K562 (cell line): ENCODE measurements around the gene ELOVL2. TPM values are rescaled to one million over a fixed set of nuclear protein-coding genes. Genes with fewer than 3 reads are reported as not detected.

ENCODE experiments used
- ATAC-seq: fragments of 200-7000 bp; cut with Tn5 transposase; 3 replicates; pipeline ENCODE4 v1.9.1; 2020; ENCODE audit warnings: moderate library complexity
- BruUV-seq: library from RNA; stranded (reverse); fragments of 400-500 nt; replicated peaks from 2 replicates; lab custom pipeline; 2021; lab: Mats Ljungman, UMichigan
- CTCF ChIA-PET: fragments of 300-600 bp; formaldehyde crosslinking; extraction: SDS; loops from one replicate; lab custom pipeline; 2021; ENCODE audit warnings: low intra/inter-chr PET ratio; lab: Yijun Ruan, JAX
- POLR2A ChIA-PET: fragments of 300-600, 350-650 bp; sonication (Branson Sonifier 250); formaldehyde crosslinking; extraction: SDS; loops from one replicate; lab custom pipeline; 2021; ENCODE audit warnings: antibody characterized with exemption, inconsistent platforms; lab: Yijun Ruan, JAX
- DNase-seq, 4 experiments: peaks; one replicate each; pipeline versions ENCODE4 v3.0.0 to v3.0.0-alpha.2; 2011 to 2018; ENCODE audit warnings: low spot score in 3 of 4, mixed read lengths in 3 of 4; ENCODE audit errors: extremely low read depth in 1 of 4
- FAIRE-seq: peaks from 2 replicates; lab custom pipeline; 2011; peaks lifted over from hg19 to GRCh38; lab: Jason Lieb, UNC
- H2AFZ ChIP-seq: 2 replicates; pipeline ENCODE4 v1.6.0; 2011; ENCODE audit warnings: low read depth, low read length, control low read depth, inconsistent platforms
- H3K27ac ChIP-seq: fragments of 200-600 bp; 3 replicates; pipeline ENCODE4 v1.8.0; 2011; ENCODE audit warnings: low read depth, mild to moderate bottlenecking, control low read depth, inconsistent platforms, low read length, moderate library complexity, mixed read lengths; ENCODE audit errors: extremely low read depth
- H3K27me3 ChIP-seq, 2 experiments: fragments of 300-600 bp in 1 of 2; 2 replicates in 1 of 2; 3 replicates in 1 of 2; pipeline versions ENCODE4 v1.6.0 to v1.8.0; 2011; ENCODE audit warnings: inconsistent platforms in 2 of 2, low read length in 2 of 2, mild to moderate bottlenecking in 1 of 2, mixed read lengths in 1 of 2, moderate library complexity in 1 of 2; ENCODE audit not compliant: control insufficient read depth in 2 of 2, insufficient read depth in 2 of 2
- H3K36me3 ChIP-seq: fragments of 300-600 bp; 3 replicates; pipeline ENCODE4 v1.8.0; 2011; ENCODE audit warnings: mild to moderate bottlenecking, low read length, inconsistent platforms; ENCODE audit not compliant: control insufficient read depth, insufficient read depth
- H3K4me1 ChIP-seq, 2 experiments: fragments of 200-600 bp in 1 of 2; replicated peaks in 1 of 2; 2 replicates in 1 of 2; 3 replicates in 1 of 2; pipeline versions ENCODE4 v1.5.1 to v1.8.0; 2011; ENCODE audit warnings: inconsistent platforms in 2 of 2, low read length in 2 of 2, mild to moderate bottlenecking in 1 of 2, mixed read lengths in 1 of 2, moderate library complexity in 1 of 2; ENCODE audit not compliant: control insufficient read depth in 2 of 2, insufficient read depth in 2 of 2
- H3K4me2 ChIP-seq: 2 replicates; pipeline ENCODE4 v1.6.1; 2011; ENCODE audit warnings: low read length, control low read depth, inconsistent platforms, mixed read lengths; ENCODE audit not compliant: insufficient read depth
- H3K4me3 ChIP-seq: fragments of 200-600 bp; sonication (generic), shearing (Covaris generic); 2 replicates; pipeline ENCODE4 v1.5.1; 2016; ENCODE audit warnings: control low read depth, inconsistent platforms
- H3K79me2 ChIP-seq: fragments of 200-600 bp; 3 replicates; pipeline ENCODE4 v1.8.0; 2011; ENCODE audit warnings: low read length, inconsistent platforms; ENCODE audit not compliant: control insufficient read depth, insufficient read depth
- H3K9ac ChIP-seq, 2 experiments: 2 replicates each; pipeline versions ENCODE4 v1.6.0 to v1.6.1; 2011; ENCODE audit warnings: low read depth in 2 of 2, low read length in 2 of 2, control low read depth in 1 of 2, inconsistent platforms in 1 of 2, mild to moderate bottlenecking in 1 of 2, mixed read lengths in 1 of 2; ENCODE audit not compliant: insufficient read depth in 1 of 2
- H3K9me1 ChIP-seq: one replicate; pipeline ENCODE4 v1.6.0; 2011; ENCODE audit warnings: inconsistent platforms, mild to moderate bottlenecking, low read length, moderate library complexity; ENCODE audit not compliant: control insufficient read depth, insufficient read depth
- H3K9me3 ChIP-seq: replicated peaks from 2 replicates; pipeline ENCODE4 v1.5.1; 2011; ENCODE audit warnings: low read depth, low read length, inconsistent platforms; ENCODE audit not compliant: control insufficient read depth, insufficient read depth
- H4K20me1 ChIP-seq: replicated peaks from 2 replicates; pipeline ENCODE4 v1.6.1; 2011; ENCODE audit warnings: low read length, inconsistent platforms, mixed read lengths; ENCODE audit not compliant: control insufficient read depth, insufficient read depth
- CBX3 ChIP-seq, 2 experiments: IDR thresholded peaks; 1 replicate in 1 of 2; 2 replicates in 1 of 2; pipeline ENCODE4 v1.6.1; 2012; ENCODE audit warnings: inconsistent platforms in 2 of 2, low read length in 2 of 2, borderline replicate concordance in 1 of 2, control low read depth in 1 of 2
- ILK ChIP-seq: fragments of 450-650 bp; IDR thresholded peaks from 2 replicates; pipeline ENCODE4 v1.6.1; 2016; ENCODE audit warnings: missing genetic modification characterization, low read depth, mild to moderate bottlenecking, missing compliant biosample characterization, moderate library complexity, borderline replicate concordance
- KHSRP ChIP-seq: fragments of 450-650 bp; IDR thresholded peaks from 2 replicates; pipeline ENCODE4 v1.6.1; 2017
- NONO ChIP-seq, 2 experiments: fragments of 200-400 bp in 1 of 2; fragments of 450-650 bp in 1 of 2; formaldehyde crosslinking in 1 of 2; IDR thresholded peaks; 2 replicates each; pipeline ENCODE4 v1.6.1; 2017; ENCODE audit warnings: low read depth in 2 of 2, mild to moderate bottlenecking in 2 of 2, moderate library complexity in 2 of 2, low read length in 1 of 2
- POLR2AphosphoS5 ChIP-seq: IDR thresholded peaks from 2 replicates; pipeline ENCODE4 v1.6.1; 2011; ENCODE audit warnings: mild to moderate bottlenecking, low read depth, low read length, moderate library complexity; ENCODE audit not compliant: control insufficient read depth, insufficient read depth
- ZNF263 ChIP-seq: sonication (generic); formaldehyde crosslinking; IDR thresholded peaks from 2 replicates; pipeline ENCODE4 v1.8.0; 2022; ENCODE audit warnings: mild to moderate bottlenecking, missing genetic modification reagents, borderline replicate concordance
- WGBS: fragments of 100-300 bp; shearing (Covaris generic); methylation state at CpG from one replicate; pipeline ENCODE4 v1.1.6; 2016; ENCODE audit warnings: low coverage, mixed read lengths; ENCODE audit not compliant: insufficient coverage; ENCODE audit errors: missing lambda C conversion rate; 5-methylcytosine and 5-hydroxymethylcytosine counted together
- in situ Hi-C: fragments of 300-500 bp; cut with MboI; formaldehyde crosslinking; loops from 4 replicates; pipeline ENCODE4 v1.15.0; 2018; ENCODE audit warnings: inconsistent platforms, mixed read lengths
- intact Hi-C: fragments of 100-400 bp; cut with micrococcal nuclease; formaldehyde crosslinking; loops from 2 replicates; pipeline ENCODE4 v1.14.2; 2022
- polyA plus RNA-seq, 8 experiments: library from polyadenylated mRNA; depleted of rRNA in 4 of 8; stranded (reverse) in 5 of 8; unstranded in 3 of 8; fragments of >200 nt; fragmentation: Nextera tagmentation in 2 of 8; fragmentation: Illumina TruSeq in 1 of 8; extraction: Ambion mirVana in 2 of 8; extraction: Trizol in 1 of 8; gene quantifications; 2 replicates each; pipeline versions ENCODE4 v1.2.1 to v1.2.3, GENCODE V29; 2011 to 2014; ENCODE audit warnings: inconsistent platforms in 1 of 8, missing spikeins in 1 of 8
- total RNA-seq, 7 experiments: library from RNA; depleted of rRNA in 6 of 7; stranded (reverse); fragments of >200 nt in 6 of 7; fragmentation: Illumina TruSeq in 2 of 7; extraction: Trizol in 2 of 7; gene quantifications; 2 replicates each; pipeline versions ENCODE4 v1.2.1 to v1.2.3, GENCODE V29; 2011 to 2021; ENCODE audit warnings: low replicate concordance in 1 of 7
- TF ChIP-seq, protein P1 (sequence below): sonication (generic); formaldehyde crosslinking; IDR thresholded peaks from 2 replicates; pipeline ENCODE4 v1.8.0; 2022; ENCODE audit warnings: mild to moderate bottlenecking, low read depth, missing genetic modification reagents

The ELOVL2 gene
- total and polyA plus RNA-seq, 9 of the 15 experiments (the other 6 are each of a cell fraction or from before 2014, with no cell fraction given): 0.05 to 0.96 (median 0.31) TPM

DNA sequence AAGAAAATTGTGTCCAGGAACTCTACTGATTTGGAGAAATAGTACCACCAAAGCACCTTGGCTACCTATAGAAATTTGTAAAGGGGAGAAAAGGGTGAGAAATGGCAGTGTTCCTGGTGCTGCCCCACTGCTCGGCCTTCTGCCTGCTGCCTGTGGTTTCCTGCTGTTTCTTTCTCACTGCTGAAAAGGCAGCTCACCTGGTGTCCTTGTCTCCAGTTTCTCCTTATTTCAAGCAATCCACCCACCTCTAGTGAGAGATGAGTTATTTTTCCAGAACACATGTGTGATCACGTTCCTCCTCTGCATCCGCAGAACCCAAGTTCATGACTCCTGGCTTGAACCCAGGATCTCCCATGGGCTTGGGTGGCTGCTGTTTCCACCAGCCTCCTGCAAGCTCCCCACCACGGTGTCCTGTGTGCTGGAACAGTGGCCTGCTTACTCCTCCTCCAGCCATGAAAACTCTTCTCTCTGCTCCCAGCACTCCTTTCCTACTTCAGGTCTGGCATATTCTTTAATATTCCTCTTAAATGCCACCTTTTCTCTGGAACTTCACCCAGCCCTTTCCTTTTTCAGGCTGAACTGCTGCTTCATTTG is 48.9 kb downstream of the ELOVL2 start:
- Histone ChIP-seq H3K27me3 (no peaks in the 10 kb centered on the region), H3K4me1 (no peaks in the 10 kb centered on the region; a peak in 2 of 5 replicates), H3K79me2 (no peaks in the 10 kb centered on the region), H3K9ac (no peak overlapping the region), H3K9me1 (no peaks in the 10 kb centered on the region), H4K20me1 (no peaks in the 10 kb centered on the region), H3K9me3 (no peaks in the 10 kb centered on the region), H3K4me2 (no peak overlapping the region), H3K27ac (no peak overlapping the region), H2AFZ (no peak overlapping the region), H3K36me3 (no peaks in the 10 kb centered on the region), H3K4me3 (no peak overlapping the region)
- in situ Hi-C loops (no loop called here), intact Hi-C loops (no loop called here)
- ChIA-PET CTCF (no interaction called here), POLR2A (interaction anchor here (0.6 kb wide), 1 partner anchor 22 kb away, joined by 3 read pairs; no protein-coding TSS in a partner anchor)
- ATAC-seq (0 out of 3 replicates have a peak, but pooled peaks have one; percentile 31), FAIRE-seq (no peak), DNase-seq (no peak)
- 43% methylated on average over 4 of the region's 4 CpGs for WGBS
- BruUV-seq: no TSS peak
- TF ChIP-seq KHSRP (no peak), NONO (IDR thresholded peaks at IDR 0.05; ENCODE audit: low read depth in 2 of 2, low read length in 1 of 2) (no peak), CBX3 (IDR thresholded peaks at IDR 0.05; ENCODE audit: borderline replicate concordance in 1 of 2, low read length in 2 of 2) (no peak), ILK (no peak), ZNF263 (CRISPR knock-in tag) (no peak), POLR2AphosphoS5 (no peak)
- TF ChIP-seq, protein P1, sequence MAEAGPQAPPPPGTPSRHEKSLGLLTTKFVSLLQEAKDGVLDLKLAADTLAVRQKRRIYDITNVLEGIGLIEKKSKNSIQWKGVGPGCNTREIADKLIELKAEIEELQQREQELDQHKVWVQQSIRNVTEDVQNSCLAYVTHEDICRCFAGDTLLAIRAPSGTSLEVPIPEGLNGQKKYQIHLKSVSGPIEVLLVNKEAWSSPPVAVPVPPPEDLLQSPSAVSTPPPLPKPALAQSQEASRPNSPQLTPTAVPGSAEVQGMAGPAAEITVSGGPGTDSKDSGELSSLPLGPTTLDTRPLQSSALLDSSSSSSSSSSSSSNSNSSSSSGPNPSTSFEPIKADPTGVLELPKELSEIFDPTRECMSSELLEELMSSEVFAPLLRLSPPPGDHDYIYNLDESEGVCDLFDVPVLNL (CRISPR knock-in tag): no peak
